GM23248 (cell line): ENCODE data around the gene TM9SF1. TPM values are rescaled to one million over a fixed set of nuclear protein-coding genes. Genes with fewer than 3 reads are reported as not detected.

Experiments
- DNase-seq: peaks from one replicate; pipeline ENCODE4 v3.0.0-alpha.2; 2015
- H2AFZ ChIP-seq: fragments of 200-600 bp; sonication (generic); 2 replicates; pipeline ENCODE4 v1.6.1; 2016; ENCODE audit warnings: antibody characterized with exemption
- H3F3A ChIP-seq: fragments of 200-600 bp; sonication (generic); 2 replicates; pipeline ENCODE4 v1.6.1; 2016; ENCODE audit warnings: mild to moderate bottlenecking, antibody characterized with exemption, mixed run types; ENCODE audit not compliant: insufficient read depth
- H3K27ac ChIP-seq: fragments of 200-600 bp; sonication (generic); 2 replicates; pipeline ENCODE4 v1.5.1; 2016; ENCODE audit warnings: mild to moderate bottlenecking
- H3K27me3 ChIP-seq: fragments of 200-600 bp; sonication (generic); replicated peaks from 2 replicates; pipeline ENCODE4 v1.6.1; 2016; ENCODE audit warnings: mild to moderate bottlenecking; ENCODE audit not compliant: insufficient read depth
- H3K36me3 ChIP-seq: fragments of 200-600 bp; sonication (generic); 2 replicates; pipeline ENCODE4 v1.6.1; 2016; ENCODE audit warnings: low read depth, mild to moderate bottlenecking
- H3K4me1 ChIP-seq: fragments of 200-600 bp; sonication (generic); 2 replicates; pipeline ENCODE4 v1.6.1; 2016; ENCODE audit warnings: mild to moderate bottlenecking; ENCODE audit not compliant: insufficient read depth
- H3K4me2 ChIP-seq: fragments of 200-600 bp; sonication (generic); one replicate; pipeline ENCODE4 v1.6.1; 2016; ENCODE audit warnings: mild to moderate bottlenecking; ENCODE audit not compliant: unreplicated experiment
- H3K4me3 ChIP-seq: fragments of 200-600 bp; sonication (generic); 2 replicates; pipeline ENCODE4 v1.5.1; 2016; ENCODE audit warnings: mild to moderate bottlenecking
- H3K79me2 ChIP-seq: fragments of 200-600 bp; sonication (generic); 2 replicates; pipeline ENCODE4 v1.6.1; 2016; ENCODE audit warnings: mild to moderate bottlenecking; ENCODE audit not compliant: insufficient read depth
- H3K9ac ChIP-seq: fragments of 200-600 bp; sonication (generic); 2 replicates; pipeline ENCODE4 v1.6.1; 2016; ENCODE audit warnings: mild to moderate bottlenecking
- H3K9me2 ChIP-seq: fragments of 200-600 bp; sonication (generic); 2 replicates; pipeline ENCODE4 v1.6.1; 2016; ENCODE audit warnings: mixed run types, mild to moderate bottlenecking, moderate library complexity; ENCODE audit not compliant: insufficient read depth
- H3K9me3 ChIP-seq: fragments of 200-600 bp; sonication (generic); one replicate; pipeline ENCODE4 v1.6.1; 2017; ENCODE audit warnings: low read depth
- H4K20me1 ChIP-seq: fragments of 200-600 bp; sonication (generic); 2 replicates; pipeline ENCODE4 v1.6.0; 2016; ENCODE audit not compliant: insufficient read depth
- EZH2 ChIP-seq: fragments of 200-600 bp; sonication (generic); IDR thresholded peaks from 2 replicates; pipeline ENCODE4 v1.6.1; 2018; ENCODE audit warnings: antibody characterized with exemption, mild to moderate bottlenecking; ENCODE audit not compliant: insufficient read depth, poor library complexity, severe bottlenecking
- EZH2phosphoT487 ChIP-seq: fragments of 200-600 bp; sonication (generic); IDR thresholded peaks from 2 replicates; pipeline ENCODE4 v1.6.1; 2018; ENCODE audit warnings: antibody characterized with exemption, moderate library complexity, mild to moderate bottlenecking, low read depth; ENCODE audit not compliant: insufficient read depth
- WGBS, 2 experiments: methylation state at CpG; one replicate each; pipeline ENCODE4 v1.1.6; 2015 to 2017; ENCODE audit warnings: low lambda C conversion rate in 2 of 2, low coverage in 1 of 2; ENCODE audit errors: missing lambda C conversion rate in 2 of 2; 5-methylcytosine and 5-hydroxymethylcytosine counted together
- in situ Hi-C: fragments of 300-500 bp; cut with MboI; formaldehyde crosslinking; loops from 2 replicates; pipeline ENCODE4 v1.15.0; 2020
- polyA plus RNA-seq: library from polyadenylated mRNA; unstranded; fragments of >200 nt; fragmentation: Nextera tagmentation; extraction: Ambion mirVana; gene quantifications from 2 replicates; pipeline ENCODE4 v1.2.1, GENCODE V29; 2016
- total RNA-seq: library from RNA; depleted of rRNA; stranded (reverse); fragments of >200 nt; shearing (Covaris generic); gene quantifications from 2 replicates; pipeline ENCODE4 v1.2.3, GENCODE V29; 2014

Gene TM9SF1
- total and polyA plus RNA-seq, 2 experiments from 2014 or later, result 93.8 to 102 TPM

DNA sequence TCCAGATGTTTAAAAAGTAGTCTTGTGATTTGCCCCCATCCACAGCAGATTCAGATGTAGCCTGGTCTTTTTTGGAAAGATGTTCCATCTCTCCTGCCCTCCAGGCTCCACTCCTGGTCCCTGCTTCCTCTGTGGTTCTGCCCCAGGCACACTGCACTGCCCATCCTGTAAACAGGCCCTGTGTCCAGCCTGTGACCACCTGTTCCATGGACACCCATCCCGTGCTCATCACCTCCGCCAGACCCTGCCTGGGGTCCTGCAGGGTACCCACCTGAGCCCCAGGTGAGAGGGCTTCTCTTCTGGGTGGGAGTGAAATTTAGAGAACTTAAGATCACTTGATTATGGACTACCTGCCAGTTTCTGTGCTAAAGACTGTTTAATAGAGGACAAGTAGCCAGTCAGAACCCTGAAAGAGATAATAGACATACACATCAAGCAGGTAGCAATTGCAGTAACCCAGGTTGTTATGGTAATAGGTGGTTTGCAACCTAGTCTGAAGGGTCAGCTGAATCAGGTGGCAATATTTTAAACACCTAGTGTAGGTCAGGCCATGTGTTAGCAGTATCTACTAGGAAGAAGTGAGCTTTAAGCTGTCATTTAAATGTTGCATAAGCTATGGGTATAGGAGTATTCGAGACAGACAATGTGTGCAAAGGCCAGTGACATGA lies 45.8 kb downstream of the TM9SF1 start:
- Histone ChIP-seq H3K27me3 (no peaks in the 10 kb centered on the region), H3K79me2 (peaks cover 48% of the 10 kb centered on the region), H3K9me3 (no peaks in the 10 kb centered on the region), H3K27ac (no peak overlapping the region), H3F3A (peaks cover 17% of the 10 kb centered on the region), H3K4me3 (no peak overlapping the region), H3K36me3 (peaks cover 19% of the 10 kb centered on the region), H3K9ac (0 out of 2 replicates have a peak overlapping the region, but pooled peaks have one; percentile 80), H3K9me2 (no peaks in the 10 kb centered on the region), H3K4me1 (peaks cover 18% of the 10 kb centered on the region), H4K20me1 (no peaks in the 10 kb centered on the region), H3K4me2 (no peak overlapping the region), H2AFZ (no peak overlapping the region)
- TF ChIP-seq EZH2phosphoT487, result no peak
- no peak for TF ChIP-seq EZH2
- DNase-seq, result no peak
- WGBS, 2 experiments, result 94 to 100% methylated on average over 3 of the region's 3 CpGs
- in situ Hi-C loops, result no loop called here

DNA sequence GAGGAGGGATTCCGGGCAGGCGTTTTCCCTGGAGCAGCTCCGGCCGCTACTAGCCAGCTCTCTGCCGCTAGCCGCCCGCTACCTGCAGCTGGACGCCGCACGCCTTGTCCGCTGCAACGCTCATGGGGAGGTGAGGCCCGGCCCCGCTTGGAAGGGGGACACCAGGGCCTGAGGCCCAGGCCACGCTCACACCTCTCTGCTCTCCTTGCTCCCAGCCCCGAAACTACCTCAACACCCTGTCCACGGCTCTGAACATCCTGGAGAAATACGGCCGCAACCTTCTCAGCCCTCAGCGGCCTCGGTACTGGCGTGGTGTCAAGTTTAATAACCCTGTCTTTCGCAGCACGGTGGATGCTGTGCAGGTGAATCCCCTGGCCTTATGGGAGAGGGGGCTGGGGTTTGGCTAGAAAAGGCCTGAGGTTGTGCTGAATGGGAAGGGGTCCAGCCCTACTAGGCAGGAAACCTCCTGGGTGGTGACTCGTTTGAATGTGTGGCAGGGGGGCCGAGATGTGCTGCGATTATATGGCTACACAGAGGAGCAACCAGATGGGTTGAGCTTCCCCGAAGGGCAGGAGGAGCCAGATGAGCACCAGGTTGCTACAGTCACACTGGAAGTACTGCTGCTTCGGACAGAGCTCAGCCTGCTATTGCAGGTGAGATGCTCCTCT lies 47.3 kb downstream of the TM9SF1 start:
- Histone ChIP-seq H3K9me3 (no peaks in the 10 kb centered on the region), H3F3A (peaks cover 31% of the 10 kb centered on the region), H3K4me1 (peaks cover 31% of the 10 kb centered on the region), H3K9me2 (no peaks in the 10 kb centered on the region), H3K27me3 (no peaks in the 10 kb centered on the region), H3K4me3 (peak overlapping the region; percentile 84), H3K36me3 (peaks cover 14% of the 10 kb centered on the region), H3K27ac (peak overlapping the region; percentile 10), H4K20me1 (no peaks in the 10 kb centered on the region), H3K4me2 (peak overlapping the region; percentile 85), H3K9ac (peak overlapping the region; percentile 80), H2AFZ (peak overlapping the region; percentile 66), H3K79me2 (peaks cover 55% of the 10 kb centered on the region)
- in situ Hi-C loops, result no loop called here
- TF ChIP-seq EZH2phosphoT487 (no peak), EZH2 (no peak)
- WGBS, 2 experiments, result 5 to 6% methylated on average over 29 of the region's 29 CpGs
- peak; percentile 36 for DNase-seq

DNA sequence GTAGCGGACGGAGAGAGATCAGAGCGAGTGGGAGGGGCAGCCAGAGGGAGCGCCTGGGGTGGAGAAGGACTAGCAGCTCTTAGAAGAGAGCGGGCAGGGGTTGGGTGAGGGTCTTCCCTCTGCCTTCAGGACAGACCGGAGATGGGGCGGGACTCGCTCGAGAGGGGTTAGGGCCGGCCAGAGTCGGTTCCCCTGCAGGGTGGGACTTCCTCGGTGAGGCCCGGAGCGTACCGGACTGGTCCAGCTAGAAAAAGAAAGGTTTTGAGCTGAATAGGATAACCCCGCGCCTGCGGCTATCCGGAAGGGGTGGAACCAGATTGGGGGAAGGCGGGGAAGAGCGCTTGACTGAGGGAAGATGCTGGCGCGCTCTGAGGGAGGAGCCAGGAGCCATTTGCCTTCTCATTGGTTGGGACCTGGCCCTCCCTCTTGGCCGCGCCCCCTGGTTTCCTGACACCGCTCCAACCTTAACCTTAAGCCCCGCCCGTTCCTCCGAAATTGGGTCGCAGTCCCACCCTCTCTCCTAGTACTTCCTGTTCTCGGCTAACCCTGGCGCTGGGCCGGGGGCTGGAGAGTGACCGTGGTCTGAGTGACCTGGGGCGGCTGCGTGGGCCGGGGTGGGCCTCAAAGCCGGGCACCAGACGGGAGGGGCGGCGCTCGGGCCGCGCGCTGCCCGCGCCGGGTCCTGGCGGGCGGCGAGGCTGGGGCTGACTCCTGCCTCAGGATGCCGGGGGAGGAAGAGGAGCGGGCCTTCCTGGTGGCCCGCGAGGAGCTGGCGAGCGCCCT lies 48.1 kb downstream of the TM9SF1 start, which contains the start of gene RNF31:
RNF31 (plus strand) TSS at position 521 of the 783 bp plus-strand sequence; CDS start at position 722, 201 bp downstream.
- in situ Hi-C loops, result no loop called here
- H3K4me2 ChIP-seq, result peak within 1 kb of the TSS; percentile 85
- peaks cover 37% of the 10 kb centered on the region for H3F3A ChIP-seq
- peaks cover 8% of the 10 kb centered on the region; the same call in 1 of the 2 replicates for H3K36me3 ChIP-seq
- TF ChIP-seq EZH2phosphoT487 (no peak), EZH2 (no peak)
- 0 to 2% methylated on average over 34 to 39 of the region's 57 CpGs for WGBS, 2 experiments
- H3K27me3 ChIP-seq, result no peaks in the 10 kb centered on the region
- peak within 1 kb of the TSS; percentile 84 for H3K4me3 ChIP-seq
- peak within 1 kb of the TSS; percentile 79 for H3K27ac ChIP-seq
- H3K79me2 ChIP-seq, result peaks cover 55% of the 10 kb centered on the region
- peaks cover 32% of the 10 kb centered on the region for H3K4me1 ChIP-seq
- no peaks in the 10 kb centered on the region for H4K20me1 ChIP-seq
- no peaks in the 10 kb centered on the region for H3K9me3 ChIP-seq
- no peaks in the 10 kb centered on the region for H3K9me2 ChIP-seq
- DNase-seq, result peak; percentile 99
- peak within 1 kb of the TSS; percentile 66 for H2AFZ ChIP-seq
- H3K9ac ChIP-seq, result peak within 1 kb of the TSS; percentile 80

DNA sequence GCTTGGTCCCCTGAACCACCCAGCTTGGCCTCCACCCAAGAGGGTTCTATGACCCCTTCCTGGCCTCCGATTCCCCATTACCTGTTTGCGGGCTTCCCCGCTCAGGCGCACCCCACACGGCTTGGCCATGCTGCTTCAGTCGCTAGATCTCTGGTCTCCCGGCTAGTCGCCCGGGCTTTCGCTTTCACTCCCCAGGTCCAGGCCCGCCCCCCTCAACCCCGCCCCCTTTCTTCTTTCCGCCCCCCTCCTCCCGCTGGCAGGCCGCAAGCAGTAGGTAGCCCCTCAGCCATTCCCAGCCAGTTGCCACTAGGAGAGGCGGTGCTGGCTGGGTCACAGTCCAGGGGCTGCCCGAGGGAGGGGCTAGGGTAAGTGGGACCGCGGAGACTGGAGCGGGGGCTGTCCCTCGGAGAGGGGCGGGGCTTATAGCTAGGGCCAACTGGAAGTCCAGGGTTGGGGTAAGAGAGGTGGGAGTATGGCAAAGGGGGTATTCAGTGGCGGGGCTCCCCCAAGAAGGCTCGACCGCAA lies 48.7 kb downstream of the TM9SF1 start, which contains the start of gene PSME2:
PSME2 (minus strand) TSS at position 158 of the 525 bp plus-strand sequence; CDS start at position 129, 29 bp downstream.
- H3K9ac ChIP-seq, result peak within 1 kb of the TSS; percentile 80
- H3K79me2 ChIP-seq, result peaks cover 55% of the 10 kb centered on the region
- H3K27ac ChIP-seq, result peak within 1 kb of the TSS; percentile 79
- H3K4me3 ChIP-seq, result peak within 1 kb of the TSS; percentile 84
- no peaks in the 10 kb centered on the region for H3K9me3 ChIP-seq
- no peaks in the 10 kb centered on the region for H3K27me3 ChIP-seq
- TF ChIP-seq EZH2phosphoT487 (no peak), EZH2 (no peak)
- peak; percentile 95 for DNase-seq
- H3K36me3 ChIP-seq, result peaks cover 8% of the 10 kb centered on the region; the same call in 1 of the 2 replicates
- in situ Hi-C loops, result no loop called here
- H3K9me2 ChIP-seq, result no peaks in the 10 kb centered on the region
- peaks cover 41% of the 10 kb centered on the region for H3F3A ChIP-seq
- peak within 1 kb of the TSS; percentile 85 for H3K4me2 ChIP-seq
- peak within 1 kb of the TSS; percentile 66 for H2AFZ ChIP-seq
- peaks cover 37% of the 10 kb centered on the region for H3K4me1 ChIP-seq
- WGBS, 2 experiments, result 0 to 1% methylated on average over 7 to 25 of the region's 25 CpGs
- no peaks in the 10 kb centered on the region for H4K20me1 ChIP-seq
